Mucosa of rectum (tissue), 2 donors: ENCODE data around the gene ARMH1.
"Not testable (repeated sequence)": the region's sequence is repeated elsewhere in the genome, so short reads cannot be mapped to it uniquely, and the experiment has no call there.

ENCODE experiments used
- H3K27ac ChIP-seq, 2 donors: one replicate each; pipeline ENCODE4 v1.7.0; 2013; ENCODE audit warnings: inconsistent platforms in 2 of 2, low read depth in 2 of 2, low read length in 2 of 2
- H3K27me3 ChIP-seq, 2 donors: one replicate each; pipeline ENCODE4 v1.7.0; 2013; ENCODE audit warnings: low read length in 2 of 2; ENCODE audit not compliant: control insufficient read depth in 2 of 2, insufficient read depth in 2 of 2
- H3K36me3 ChIP-seq, 2 donors: one replicate each; pipeline ENCODE4 v1.7.0; 2013; ENCODE audit warnings: low read length in 2 of 2; ENCODE audit not compliant: control insufficient read depth in 2 of 2, insufficient read depth in 2 of 2
- H3K4me1 ChIP-seq, 2 donors: one replicate each; pipeline ENCODE4 v1.7.0; 2013; ENCODE audit warnings: low read length in 2 of 2, mild to moderate bottlenecking in 1 of 2; ENCODE audit not compliant: control insufficient read depth in 2 of 2, insufficient read depth in 2 of 2
- H3K4me3 ChIP-seq, 2 donors: one replicate each; pipeline ENCODE4 v1.7.0; 2013; ENCODE audit warnings: low read length in 2 of 2
- H3K9ac ChIP-seq, 2 donors: one replicate each; pipeline ENCODE4 v1.7.0; 2013; ENCODE audit warnings: low read length in 2 of 2, low read depth in 1 of 2, mild to moderate bottlenecking in 1 of 2
- H3K9me3 ChIP-seq, 2 donors: one replicate each; pipeline ENCODE4 v1.7.0; 2013; ENCODE audit warnings: low read length in 2 of 2; ENCODE audit not compliant: control insufficient read depth in 2 of 2
- donor health status: healthy.
- donor health status: Normal muscosa, but diverticular disease.

ARMH1 gene

DNA sequence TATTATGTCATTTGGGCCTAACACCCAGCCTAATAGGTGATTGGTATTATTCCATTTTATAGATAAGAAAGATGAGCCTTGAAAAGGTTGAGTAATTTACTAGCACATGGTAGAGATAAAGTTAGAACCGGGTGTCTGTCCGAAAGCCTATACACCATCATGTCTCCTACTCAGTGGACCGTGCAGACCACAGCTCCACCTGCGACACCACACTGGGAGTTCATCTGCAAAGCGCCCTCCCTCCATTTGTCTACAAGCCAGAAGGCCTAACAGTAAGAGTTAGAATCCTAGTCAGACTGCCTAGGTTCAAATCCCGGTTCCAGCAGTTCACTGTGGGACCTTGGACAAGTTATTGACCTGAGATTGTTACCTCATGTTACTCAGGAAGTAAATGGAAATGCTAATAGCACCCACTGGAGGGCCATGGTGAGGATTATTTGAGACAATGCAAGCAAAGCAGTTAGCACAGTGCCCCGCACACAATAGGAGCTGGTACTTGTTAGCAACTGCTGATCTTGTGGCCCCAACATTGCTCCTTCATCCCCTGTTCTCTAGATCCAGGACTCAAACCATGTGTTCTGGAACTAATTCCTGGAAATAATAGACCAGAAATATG, 20.5 kb downstream of the ARMH1 start:
- H3K27me3 ChIP-seq: no peaks in the 10 kb centered on the region
- H3K4me3 ChIP-seq: no peak overlapping the region
- no peak overlapping the region for H3K27ac ChIP-seq
- H3K9me3 ChIP-seq: no peaks in the 10 kb centered on the region
- no peaks in the 10 kb centered on the region for H3K36me3 ChIP-seq
- no peak overlapping the region for H3K9ac ChIP-seq
- H3K4me1 ChIP-seq: no peaks in the 10 kb centered on the region

DNA sequence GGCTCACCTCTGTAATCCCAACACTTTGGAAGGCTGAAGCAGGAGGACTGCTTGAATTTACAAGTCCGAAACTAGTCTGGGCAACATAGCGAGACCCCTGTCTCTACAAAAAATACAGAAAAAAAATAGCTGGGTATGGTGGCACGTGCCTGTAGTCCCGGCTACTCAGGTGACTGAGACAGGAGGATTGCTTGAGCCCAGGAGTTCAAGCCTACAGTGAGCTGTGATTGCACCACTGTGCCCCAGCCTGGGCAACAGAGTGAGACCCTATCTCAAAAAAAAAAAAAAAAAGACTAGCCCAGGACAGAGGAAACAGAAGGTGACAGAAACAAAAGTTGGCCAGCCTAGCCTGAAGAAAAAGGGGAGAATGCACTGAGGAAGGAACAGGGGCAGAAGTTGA, 21.2 kb downstream of the ARMH1 start:
- H3K9me3 ChIP-seq: no peaks in the 10 kb centered on the region

DNA sequence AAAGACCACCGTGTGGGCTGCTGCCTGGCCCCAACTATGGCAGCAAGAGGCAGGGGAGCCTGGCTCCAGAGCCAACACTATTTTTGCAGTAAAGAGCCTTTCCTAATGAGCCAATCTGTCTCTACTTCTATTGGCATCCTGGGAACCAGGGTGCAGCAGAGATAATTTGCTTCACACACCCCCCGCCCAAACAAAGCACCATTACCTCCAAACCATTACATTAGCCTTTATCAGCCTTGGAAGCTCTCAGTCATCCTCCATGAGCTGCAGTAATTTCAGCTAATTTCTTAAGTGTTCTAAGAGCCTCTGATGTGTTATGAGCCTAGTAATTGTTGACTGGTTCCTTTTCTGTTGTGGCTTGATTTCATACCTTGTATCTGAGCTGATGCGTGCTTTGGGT, 21.6 kb downstream of the ARMH1 start:
- no peak overlapping the region for H3K4me3 ChIP-seq
- no peaks in the 10 kb centered on the region for H3K36me3 ChIP-seq
- no peaks in the 10 kb centered on the region for H3K9me3 ChIP-seq
- H3K27ac ChIP-seq: no peak overlapping the region
- no peak overlapping the region for H3K9ac ChIP-seq
- H3K27me3 ChIP-seq: no peaks in the 10 kb centered on the region
- no peaks in the 10 kb centered on the region for H3K4me1 ChIP-seq

More for the DNA sequence above, 21.2 kb downstream of the ARMH1 start:
- no peaks in the 10 kb centered on the region for H3K27me3 ChIP-seq
- H3K36me3 ChIP-seq: no peaks in the 10 kb centered on the region
- no peak overlapping the region for H3K27ac ChIP-seq
- no peak overlapping the region for H3K9ac ChIP-seq
- H3K4me3 ChIP-seq: no peak overlapping the region
- no peaks in the 10 kb centered on the region for H3K4me1 ChIP-seq

DNA sequence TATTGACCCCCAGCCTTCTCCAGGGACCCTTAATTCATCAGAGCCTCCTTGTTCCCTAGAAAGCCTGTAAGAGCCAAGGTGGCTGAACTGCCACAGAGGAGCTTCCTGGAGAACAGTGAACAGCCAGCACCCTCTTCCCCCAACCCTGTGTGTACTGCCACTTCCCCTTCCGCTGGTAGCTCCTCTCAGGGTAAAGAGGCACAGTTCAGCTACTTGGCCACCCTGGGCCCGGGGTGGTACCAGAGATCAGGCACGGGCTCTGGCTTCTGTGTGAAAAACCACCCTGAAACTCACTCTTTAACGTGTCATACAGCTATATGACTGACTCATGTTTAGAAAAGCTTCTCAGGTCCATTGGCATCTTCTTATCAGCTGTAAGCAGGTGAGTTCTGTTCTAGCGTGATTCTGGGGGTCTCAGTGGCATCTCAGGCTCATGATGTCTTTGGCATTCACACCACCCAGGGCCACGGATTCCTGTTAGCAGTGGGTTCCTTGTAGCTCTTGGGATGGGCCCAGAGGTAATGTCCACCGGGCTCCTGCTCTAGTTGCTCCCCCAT, 22.4 kb downstream of the ARMH1 start:
- no peaks in the 10 kb centered on the region for H3K4me1 ChIP-seq
- no peak overlapping the region for H3K27ac ChIP-seq
- no peak overlapping the region for H3K9ac ChIP-seq
- H3K36me3 ChIP-seq: no peaks in the 10 kb centered on the region
- H3K9me3 ChIP-seq: no peaks in the 10 kb centered on the region
- no peaks in the 10 kb centered on the region for H3K27me3 ChIP-seq
- no peak overlapping the region for H3K4me3 ChIP-seq

DNA sequence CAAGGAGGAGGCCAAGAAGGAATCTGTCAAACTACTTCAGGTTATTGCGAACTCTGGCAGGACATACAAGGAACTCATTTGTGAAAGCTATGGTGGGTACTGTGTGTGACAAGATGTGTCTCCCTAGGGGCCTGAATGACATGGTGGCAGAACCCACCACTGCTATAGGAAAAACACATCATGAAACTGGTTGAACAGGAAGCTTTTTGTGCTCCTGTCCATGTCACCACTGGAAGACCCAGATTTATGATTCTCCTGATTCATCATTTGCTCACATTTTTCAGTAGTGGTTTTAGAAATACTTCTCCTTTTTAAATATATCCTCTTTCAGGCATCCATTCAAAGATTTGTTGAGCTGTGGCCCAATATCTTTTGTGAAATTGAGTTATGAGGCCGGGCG, 23.6 kb downstream of the ARMH1 start:
- Histone ChIP-seq H3K4me1 (no peaks in the 10 kb centered on the region), H3K4me3 (no peak overlapping the region), H3K27ac (no peak overlapping the region), H3K9me3 (no peaks in the 10 kb centered on the region), H3K36me3 (no peaks in the 10 kb centered on the region), H3K9ac (no peak overlapping the region), H3K27me3 (no peaks in the 10 kb centered on the region)

- H3K36me3 ChIP-seq, H3K4me1 ChIP-seq, H3K27ac ChIP-seq, H3K9me3 ChIP-seq, H3K9ac ChIP-seq, H3K27me3 ChIP-seq, H3K4me3 ChIP-seq: not testable (repeated sequence)
Observed at GRCh38 chr1:44699375-44699774, 24.9 kb downstream of the ARMH1 start.

DNA sequence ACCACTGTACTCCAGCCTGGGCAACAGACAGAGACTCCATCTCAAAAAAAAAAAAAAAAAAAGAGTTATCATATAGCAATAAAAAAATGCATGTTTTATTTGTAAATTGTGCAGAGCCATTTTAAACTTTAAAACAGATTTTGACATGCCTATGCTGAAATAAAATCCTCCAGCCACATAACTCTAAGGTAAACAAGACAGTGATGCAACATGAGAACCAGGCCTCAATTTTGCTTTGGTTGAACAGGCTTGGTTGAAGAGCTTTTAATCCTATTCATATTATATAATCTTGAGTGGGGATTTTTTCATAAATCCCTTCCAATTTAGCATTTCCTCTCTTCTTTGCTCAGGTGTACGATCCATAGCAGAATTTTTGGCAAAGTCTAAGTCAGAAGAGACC, 26.1 kb downstream of the ARMH1 start:
- Histone ChIP-seq H3K36me3 (no peaks in the 10 kb centered on the region), H3K27me3 (no peaks in the 10 kb centered on the region), H3K27ac (no peak overlapping the region), H3K4me1 (no peaks in the 10 kb centered on the region), H3K4me3 (no peak overlapping the region), H3K9me3 (no peaks in the 10 kb centered on the region), H3K9ac (no peak overlapping the region)

GRCh38 chr1:44701141-44701573, 26.6 kb downstream of the ARMH1 start:
- no peaks in the 10 kb centered on the region for H3K36me3 ChIP-seq
- H3K27ac ChIP-seq: no peak overlapping the region
- H3K4me1 ChIP-seq: no peaks in the 10 kb centered on the region
- no peak overlapping the region for H3K4me3 ChIP-seq
- H3K27me3 ChIP-seq: no peaks in the 10 kb centered on the region
- H3K9ac ChIP-seq: no peak overlapping the region
- H3K9me3 ChIP-seq: no peaks in the 10 kb centered on the region

DNA sequence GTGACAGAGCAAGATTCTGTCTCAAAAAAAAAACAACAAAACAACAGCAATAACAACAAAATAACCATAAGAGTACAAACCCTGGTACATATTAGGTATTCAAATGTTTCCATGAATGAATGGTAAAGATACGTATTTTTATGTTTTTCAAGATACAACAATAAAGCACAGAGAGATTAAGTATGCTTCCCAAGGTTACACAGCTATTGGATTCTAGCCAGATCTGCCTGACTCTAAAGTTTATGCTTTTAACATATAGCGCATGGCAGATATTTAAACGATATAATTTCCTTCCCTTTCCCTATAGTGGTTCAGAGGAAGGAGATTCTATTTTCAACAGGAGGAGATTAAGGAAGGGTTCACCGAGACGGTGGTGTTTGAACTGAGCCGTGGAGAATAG, 31.0 kb downstream of the ARMH1 start:
- H3K9me3 ChIP-seq: no peaks in the 10 kb centered on the region
- no peaks in the 10 kb centered on the region for H3K36me3 ChIP-seq
- no peak overlapping the region for H3K27ac ChIP-seq
- peaks cover 0 to 5% of the 10 kb centered on the region in 2 donors for H3K4me1 ChIP-seq
- H3K9ac ChIP-seq: no peak overlapping the region
- no peaks in the 10 kb centered on the region for H3K27me3 ChIP-seq
- no peak overlapping the region for H3K4me3 ChIP-seq

- peaks cover 0 to 5% of the 10 kb centered on the region in 2 donors for H3K4me1 ChIP-seq
- no peak overlapping the region for H3K9ac ChIP-seq
- no peaks in the 10 kb centered on the region for H3K9me3 ChIP-seq
- H3K4me3 ChIP-seq: no peak overlapping the region
- no peaks in the 10 kb centered on the region for H3K36me3 ChIP-seq
- H3K27ac ChIP-seq: no peak overlapping the region
- H3K27me3 ChIP-seq: no peaks in the 10 kb centered on the region
Observed at GRCh38 chr1:44705938-44706337, 31.4 kb downstream of the ARMH1 start.
